GM10266 (cell line): Measurements from ENCODE around the gene TPM3.
"Not testable (repeated sequence)": the region's sequence is repeated elsewhere in the genome, so short reads cannot be mapped to it uniquely, and the experiment has no call there.

Source experiments
- DNase-seq: peaks from one replicate; pipeline ENCODE4 v3.0.0; 2012; ENCODE audit errors: extremely low spot score
- CTCF ChIP-seq: IDR thresholded peaks from 2 replicates; pipeline ENCODE4 v1.5.1; 2012; ENCODE audit warnings: mild to moderate bottlenecking, low read depth; ENCODE audit not compliant: control insufficient read depth, insufficient read depth; ENCODE audit errors: missing control alignments

TPM3 gene

GRCh38 chr1:154148807-154149206 is 43.1 kb downstream of the TPM3 start:
- DNase-seq, result peak; percentile 27

GRCh38 chr1:154147505-154147904 is 44.4 kb downstream of the TPM3 start:
- not testable (repeated sequence) for DNase-seq

More at GRCh38 chr1:154148807-154149206, 43.1 kb downstream of the TPM3 start:
- no peak for TF ChIP-seq CTCF

- TF ChIP-seq CTCF, result no peak
- DNase-seq, result no peak
Observed at GRCh38 chr1:154145986-154146385, 45.9 kb downstream of the TPM3 start.

GRCh38 chr1:154142358-154142757 is 49.5 kb downstream of the TPM3 start:
- no peak for TF ChIP-seq CTCF
- no peak for DNase-seq

- DNase-seq, result no peak
- TF ChIP-seq CTCF, result no peak
Observed at GRCh38 chr1:154141240-154141639, 50.7 kb downstream of the TPM3 start.

GRCh38 chr1:154137888-154138287 is 54.0 kb downstream of the TPM3 start:
- no peak for DNase-seq
- TF ChIP-seq CTCF, result no peak

GRCh38 chr1:154133256-154133655 is 58.6 kb downstream of the TPM3 start:
- no peak for TF ChIP-seq CTCF
- no peak for DNase-seq

GRCh38 chr1:154129391-154129970 is 62.4 kb downstream of the TPM3 start:
- no peak for TF ChIP-seq CTCF
- DNase-seq, result no peak

GRCh38 chr1:154123205-154123604 is 68.7 kb downstream of the TPM3 start:
- not testable (repeated sequence) for DNase-seq
